Subcutaneous preadipocyte (primary cell): ENCODE data around the gene GIMAP1. TPM values are rescaled to one million over a fixed set of nuclear protein-coding genes. Genes with fewer than 3 reads are reported as not detected.

Experiments used
- total RNA-seq: library from RNA; depleted of rRNA; stranded (reverse); fragments of >200 nt; gene quantifications from 2 replicates; pipeline ENCODE4 v1.2.3, GENCODE V29; 2012

GIMAP1 gene
- not detected in 2 replicates for total RNA-seq

DNA sequence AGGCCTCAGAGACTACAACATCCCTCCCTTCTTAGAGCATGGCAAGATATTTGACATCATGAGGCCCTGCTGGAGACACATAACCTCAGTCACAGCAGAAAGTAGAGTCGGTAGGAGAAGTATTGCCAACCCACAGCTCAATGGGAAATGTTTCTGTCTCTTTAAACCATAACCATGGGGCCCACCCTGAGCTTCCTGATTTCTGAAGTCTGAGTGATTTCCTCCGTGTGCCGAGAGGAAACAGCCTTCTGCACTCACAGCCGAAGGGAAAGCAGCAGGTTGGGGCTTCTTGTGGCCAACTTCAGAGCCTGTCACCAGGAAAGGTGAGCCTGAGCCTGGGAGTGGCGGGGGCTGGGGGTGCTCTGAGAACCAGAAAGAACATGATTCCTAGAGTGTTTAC, at the start of gene GIMAP1:
GIMAP1 (plus strand) TSS at position 246 of the 400 bp plus-strand sequence. CDS start 2,435 bp downstream, outside the sequence.

DNA sequence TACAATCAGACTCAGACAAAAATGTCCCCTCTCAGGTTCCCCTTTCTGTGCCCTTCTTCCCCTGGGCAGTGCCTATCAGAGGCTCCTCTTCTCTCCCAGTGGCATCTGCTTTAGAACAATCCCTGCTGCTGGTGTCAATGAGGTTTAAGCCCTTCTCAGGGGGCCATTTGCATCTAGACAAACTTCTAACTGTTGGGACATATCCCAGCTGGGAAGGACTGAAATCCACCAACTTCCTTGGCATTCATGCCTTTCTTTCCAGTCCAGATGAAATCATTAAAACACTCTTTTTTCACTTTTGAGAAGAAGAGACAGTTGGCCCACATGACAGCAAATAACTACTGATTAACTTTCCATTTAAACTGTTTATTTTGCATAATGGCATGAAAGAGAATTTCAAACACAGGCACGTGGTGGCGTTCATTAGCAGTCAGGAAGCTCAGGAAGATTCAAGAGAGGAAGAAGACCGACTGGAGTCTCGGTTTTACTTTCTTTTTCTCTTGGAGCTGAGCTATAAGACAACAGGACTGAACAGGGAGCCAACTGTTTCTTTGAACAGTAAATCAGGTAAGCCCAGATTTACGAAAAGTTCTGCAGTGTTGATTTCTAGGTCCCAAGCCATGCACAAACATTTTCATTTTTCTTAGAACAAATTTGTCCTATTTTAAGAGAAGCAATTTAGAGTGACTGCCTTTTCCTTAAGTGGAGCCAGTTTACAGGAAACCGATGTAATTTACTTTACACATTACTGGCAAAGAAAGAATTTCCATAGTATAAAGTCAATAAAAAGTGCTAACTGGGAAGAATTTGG, 31.0 kb upstream of the GIMAP1 start, which contains the start of gene GIMAP2:
GIMAP2 (plus strand) TSS at position 488 of the 811 bp plus-strand sequence. CDS start 1,354 bp downstream, outside the sequence.

DNA sequence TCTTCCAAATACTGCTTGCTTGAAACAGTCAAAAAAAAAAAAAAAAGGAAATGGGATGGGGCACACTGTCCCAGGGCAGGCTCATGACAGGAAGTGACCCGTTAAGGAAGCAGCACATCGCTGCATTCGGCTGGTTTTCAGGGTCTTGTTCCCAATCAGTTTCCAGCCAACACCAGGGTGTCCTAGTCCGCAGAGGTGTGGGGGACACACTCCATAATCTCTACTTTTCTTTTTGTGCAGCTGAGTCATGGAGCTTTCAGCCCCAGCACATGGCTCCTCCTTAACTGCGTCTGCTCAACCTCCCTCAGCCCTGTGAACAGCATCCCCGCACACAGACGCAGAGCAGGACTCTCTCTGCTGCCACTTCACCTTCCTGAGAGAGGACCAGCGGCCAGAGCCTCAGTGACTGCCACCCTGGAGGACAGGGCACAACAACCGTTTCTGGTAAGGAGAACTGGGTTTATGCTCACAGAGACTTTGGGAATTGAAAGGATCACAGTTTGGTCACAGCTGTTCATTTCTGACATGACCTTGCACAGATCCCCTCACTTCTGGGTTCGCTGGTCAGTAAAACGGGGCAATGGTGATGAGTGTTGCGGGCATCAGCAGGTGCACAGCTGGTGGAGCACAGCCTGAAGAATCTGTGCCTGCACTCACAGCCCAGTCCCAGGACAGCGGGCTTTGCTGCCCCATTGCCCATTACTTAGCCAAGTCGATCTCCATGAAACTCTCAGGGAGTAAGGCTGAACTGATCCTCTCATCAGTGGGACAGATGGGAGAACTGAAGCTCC, 21.0 kb downstream of the GIMAP1 start, which contains the start of gene GIMAP5:
GIMAP5 (plus strand) TSS at position 154 of the 791 bp plus-strand sequence. CDS start 3,467 bp downstream, outside the sequence.

Other genes with a start within 250 kb of the GIMAP1 start
- gene GIMAP7, start 201.7 kb upstream of the GIMAP1 start, total RNA-seq: not detected in 2 replicates
- gene GIMAP4, start 149.2 kb upstream of the GIMAP1 start, total RNA-seq: under 0.01 TPM in 1 of 2 replicates, not detected in the other
- gene GIMAP6, start 84.2 kb upstream of the GIMAP1 start, total RNA-seq: under 0.01 TPM in 1 of 2 replicates, not detected in the other
- gene GIMAP2, start 30.9 kb upstream of the GIMAP1 start, total RNA-seq: 1.4 and 1.5 TPM in 2 replicates
- not detected in 2 replicates for gene GIMAP5, start 20.8 kb downstream of the GIMAP1 start, total RNA-seq
- gene TMEM176B, start 83.8 kb downstream of the GIMAP1 start, total RNA-seq: 16.9 TPM in 1 of 2 replicates, not detected in the other
- 5.5 TPM in 1 of 2 replicates, not detected in the other for gene TMEM176A, start 84.2 kb downstream of the GIMAP1 start, total RNA-seq
- not detected in 2 replicates for gene AOC1, start 135.9 kb downstream of the GIMAP1 start, total RNA-seq